GM23338 (cell line): ENCODE measurements around the gene ALDH2. TPM values are rescaled to one million over a fixed set of nuclear protein-coding genes. Genes with fewer than 3 reads are reported as not detected.

ENCODE experiments used
- ATAC-seq: fragments of 200-7000 bp; cut with Tn5 transposase; 3 replicates; pipeline ENCODE4 v1.9.1; 2020
- DNase-seq: peaks from one replicate; pipeline ENCODE4 v3.0.0-alpha.2; 2015; ENCODE audit warnings: low spot score
- H2AFZ ChIP-seq: fragments of 200-600 bp; sonication (generic); 2 replicates; pipeline ENCODE4 v1.8.0; 2016; ENCODE audit warnings: antibody characterized with exemption, mild to moderate bottlenecking, moderate library complexity
- H3F3A ChIP-seq: fragments of 200-600 bp; sonication (generic); replicated peaks from 2 replicates; pipeline ENCODE4 v1.8.0; 2017; ENCODE audit warnings: antibody characterized with exemption, mixed run types, low read depth
- H3K27ac ChIP-seq: fragments of 200-600 bp; sonication (generic); 2 replicates; pipeline ENCODE4 v1.6.1; 2016; ENCODE audit warnings: low read depth
- H3K27me3 ChIP-seq: fragments of 200-600 bp; sonication (generic); 2 replicates; pipeline ENCODE4 v1.8.0; 2016; ENCODE audit warnings: mild to moderate bottlenecking, mixed run types, moderate library complexity; ENCODE audit not compliant: insufficient read depth
- H3K36me3 ChIP-seq: fragments of 200-600 bp; sonication (generic); 2 replicates; pipeline ENCODE4 v1.8.0; 2016; ENCODE audit warnings: mild to moderate bottlenecking; ENCODE audit not compliant: insufficient read depth
- H3K4me1 ChIP-seq: fragments of 200-600 bp; sonication (generic); 2 replicates; pipeline ENCODE4 v1.8.0; 2016; ENCODE audit warnings: mild to moderate bottlenecking, moderate library complexity; ENCODE audit not compliant: insufficient read depth
- H3K4me2 ChIP-seq: fragments of 200-600 bp; sonication (generic); 2 replicates; pipeline ENCODE4 v1.7.1; 2017; ENCODE audit warnings: mixed run types
- H3K4me3 ChIP-seq: fragments of 200-600 bp; sonication (generic); 2 replicates; pipeline ENCODE4 v1.6.1; 2016; ENCODE audit warnings: mixed run types
- H3K79me2 ChIP-seq: fragments of 200-600 bp; sonication (generic); replicated peaks from 2 replicates; pipeline ENCODE4 v1.8.0; 2017; ENCODE audit warnings: mild to moderate bottlenecking; ENCODE audit not compliant: insufficient read depth
- H3K9me2 ChIP-seq: fragments of 200-600 bp; sonication (generic); 2 replicates; pipeline ENCODE4 v1.8.0; 2017; ENCODE audit not compliant: insufficient read depth
- H4K20me1 ChIP-seq: fragments of 200-600 bp; sonication (generic); replicated peaks from 2 replicates; pipeline ENCODE4 v1.8.0; 2017; ENCODE audit warnings: mild to moderate bottlenecking; ENCODE audit not compliant: insufficient read depth
- H3K27ac Mint-ChIP-seq: 2 replicates; pipeline ENCODE4 v1.8.0; 2020; ENCODE audit warnings: inconsistent platforms, mild to moderate bottlenecking, moderate library complexity, mixed read lengths
- H3K27me3 Mint-ChIP-seq: 3 replicates; pipeline ENCODE4 v1.8.0; 2022; ENCODE audit warnings: low read depth, mild to moderate bottlenecking, moderate library complexity, mixed read lengths, inconsistent platforms; ENCODE audit not compliant: insufficient read depth, poor library complexity
- H3K36me3 Mint-ChIP-seq: 3 replicates; pipeline ENCODE4 v1.8.0; 2021; ENCODE audit warnings: low read depth, mild to moderate bottlenecking, inconsistent platforms, moderate library complexity, mixed read lengths
- H3K4me1 Mint-ChIP-seq: 3 replicates; pipeline ENCODE4 v1.8.0; 2020; ENCODE audit warnings: mild to moderate bottlenecking, inconsistent platforms, mixed read lengths
- H3K4me3 Mint-ChIP-seq: 3 replicates; pipeline ENCODE4 v1.8.0; 2021; ENCODE audit warnings: moderate library complexity, mild to moderate bottlenecking, inconsistent platforms, mixed read lengths
- H3K9me3 Mint-ChIP-seq: 3 replicates; pipeline ENCODE4 v1.8.0; 2020; ENCODE audit warnings: moderate library complexity, mild to moderate bottlenecking, inconsistent platforms, mixed read lengths
- CTCF ChIP-seq, 2 experiments: fragments of 200-600 bp in 1 of 2; sonication (generic) in 1 of 2; conservative IDR thresholded peaks; 2 replicates each; pipeline versions ENCODE4 v1.5.1 to v1.6.1; 2016 to 2017; ENCODE audit warnings: antibody characterized with exemption in 2 of 2, low read depth in 2 of 2, mild to moderate bottlenecking in 2 of 2, moderate library complexity in 1 of 2
- ETS1 ChIP-seq: IDR thresholded peaks from 2 replicates; pipeline ENCODE4 v1.6.1; 2016; ENCODE audit warnings: antibody characterized with exemption
- EZH2phosphoT487 ChIP-seq: fragments of 200-600 bp; sonication (generic); IDR thresholded peaks from one replicate; pipeline ENCODE4 v1.8.1; 2018; ENCODE audit warnings: antibody characterized with exemption; ENCODE audit not compliant: unreplicated experiment
- JUNB ChIP-seq: IDR thresholded peaks from one replicate; pipeline ENCODE4 v1.6.1; 2016; ENCODE audit warnings: antibody characterized with exemption; ENCODE audit not compliant: unreplicated experiment
- NANOG ChIP-seq: IDR thresholded peaks from 2 replicates; pipeline ENCODE4 v1.6.1; 2016; ENCODE audit warnings: antibody characterized with exemption, borderline replicate concordance
- POLR2AphosphoS5 ChIP-seq: IDR thresholded peaks from 2 replicates; pipeline ENCODE4 v1.6.1; 2016; ENCODE audit warnings: antibody characterized with exemption, low read depth
- REST ChIP-seq: IDR thresholded peaks from one replicate; pipeline ENCODE4 v1.6.1; 2018; ENCODE audit warnings: antibody characterized with exemption; ENCODE audit not compliant: unreplicated experiment
- STAT1 ChIP-seq: IDR thresholded peaks from one replicate; pipeline ENCODE4 v1.6.1; 2016; ENCODE audit warnings: antibody characterized with exemption; ENCODE audit not compliant: unreplicated experiment
- ZNF114 ChIP-seq: fragments of 250-450 bp; sonication (Bioruptor Pico); IDR thresholded peaks from 2 replicates; pipeline ENCODE4 v1.5.0; 2020; ENCODE audit warnings: mild to moderate bottlenecking, moderate library complexity
- ZNF331 ChIP-seq: fragments of 250-450 bp; sonication (Bioruptor Pico); IDR thresholded peaks from 2 replicates; pipeline ENCODE4 v1.5.0; 2020; ENCODE audit warnings: low read depth, mild to moderate bottlenecking, moderate library complexity
- polyA plus RNA-seq: library from polyadenylated mRNA; unstranded; fragments of >200 nt; fragmentation: Nextera tagmentation; extraction: Ambion mirVana; gene quantifications from 2 replicates; pipeline ENCODE4 v1.2.1, GENCODE V29; 2016
- total RNA-seq: library from RNA; depleted of rRNA; stranded (reverse); fragments of >200 nt; shearing (Covaris generic); gene quantifications from 2 replicates; pipeline ENCODE4 v1.2.3, GENCODE V29; 2014

ALDH2 gene
- total and polyA plus RNA-seq, 2 experiments from 2014 or later: 14.9 to 50.5 TPM

GRCh38 chr12:111741235-111741812, 25.4 kb upstream of the ALDH2 start (continued):
- TF ChIP-seq ZNF331: no peak
- no peak for TF ChIP-seq STAT1
- no peak for TF ChIP-seq ZNF114 (CRISPR knock-in tag)
- TF ChIP-seq EZH2phosphoT487: no peak

- H3K27me3 ChIP-seq: no peaks in the 10 kb centered on the region
- Mint-ChIP-seq H3K4me1 (no peaks in the 10 kb centered on the region), H3K27me3 (peaks cover 3% of the 10 kb centered on the region), H3K4me3 (no peak overlapping the region), H3K27ac (no peak overlapping the region), H3K36me3 (peaks cover 14% of the 10 kb centered on the region), H3K9me3 (no peaks in the 10 kb centered on the region)
- H3K4me1 ChIP-seq: no peaks in the 10 kb centered on the region
- H3F3A ChIP-seq: 0 out of 2 replicates have a peak, but pooled peaks cover 2% of the 10 kb centered on the region
- no peaks in the 10 kb centered on the region for H3K36me3 ChIP-seq
- H2AFZ ChIP-seq: no peak overlapping the region
- H3K27ac ChIP-seq: no peak overlapping the region; the same call in 1 of the 2 replicates
- no peak overlapping the region for H3K4me2 ChIP-seq
- no peaks in the 10 kb centered on the region for H4K20me1 ChIP-seq
- no peaks in the 10 kb centered on the region for H3K79me2 ChIP-seq
- DNase-seq (no peak), ATAC-seq (no peak)
- no peaks in the 10 kb centered on the region for H3K9me2 ChIP-seq
- TF ChIP-seq POLR2AphosphoS5 (no peak), ZNF114 (CRISPR knock-in tag) (no peak), ZNF331 (no peak), NANOG (no peak), ETS1 (no peak), CTCF (conservative IDR thresholded peaks at IDR 0.05; ENCODE audit: low read depth in 2 of 2) (no peak), JUNB (no peak), EZH2phosphoT487 (no peak), REST (no peak), STAT1 (no peak)
- H3K4me3 ChIP-seq: no peak overlapping the region
Measured at GRCh38 chr12:111745211-111745610, 21.5 kb upstream of the ALDH2 start.
